NCI-H2171 (cell line): Measurements from ENCODE around the gene DLGAP4.

Source experiments
- DNase-seq: peaks from one replicate; lab custom pipeline; 2025; lab: John Stamatoyannopoulos, UW

The DLGAP4 gene

DNA sequence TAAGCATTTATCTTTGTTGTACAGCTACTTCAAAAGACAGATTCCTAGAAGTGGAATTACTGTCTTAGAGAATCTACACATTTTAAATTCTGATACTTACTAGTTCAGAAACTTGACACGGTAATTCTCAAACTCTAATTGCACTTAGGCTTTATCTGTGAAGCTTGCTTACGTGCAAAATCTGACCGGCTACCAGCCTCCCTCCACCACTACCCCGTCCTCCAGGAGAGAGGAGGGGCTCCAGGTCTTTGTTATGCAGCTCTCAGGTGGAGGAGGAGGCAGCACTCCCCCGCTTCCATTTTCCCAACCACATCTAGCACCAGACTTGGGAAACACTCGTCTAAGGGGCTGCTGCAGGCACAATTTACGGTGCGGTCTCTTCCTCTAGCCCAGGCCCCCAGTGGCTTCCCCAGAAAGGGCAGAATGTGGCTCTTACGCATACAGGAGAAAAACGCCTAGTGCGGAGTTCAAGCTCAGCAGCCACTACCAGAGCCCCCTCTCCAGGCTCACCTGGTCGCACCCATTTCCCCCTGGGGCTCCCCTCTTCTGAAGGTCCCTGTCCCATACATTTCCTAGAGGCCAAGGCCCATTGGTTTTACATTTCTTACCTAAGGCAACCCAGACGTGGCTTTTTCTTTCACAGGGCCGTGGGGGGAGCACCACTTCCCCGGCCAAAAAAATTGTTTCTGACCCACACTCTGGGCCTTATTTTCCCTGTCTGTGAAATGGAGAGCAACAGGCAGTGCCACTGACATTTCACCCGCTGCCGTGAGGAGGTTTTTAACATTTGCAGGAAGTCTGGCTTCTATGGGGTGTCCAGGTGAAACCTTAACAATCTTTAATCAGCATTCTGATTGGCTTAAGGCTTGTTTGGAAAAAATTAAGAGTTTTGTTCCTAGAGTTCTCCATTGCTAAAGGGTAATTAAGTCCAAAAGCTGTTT lies 265.7 kb downstream of the DLGAP4 start:
- no peak for DNase-seq

DNA sequence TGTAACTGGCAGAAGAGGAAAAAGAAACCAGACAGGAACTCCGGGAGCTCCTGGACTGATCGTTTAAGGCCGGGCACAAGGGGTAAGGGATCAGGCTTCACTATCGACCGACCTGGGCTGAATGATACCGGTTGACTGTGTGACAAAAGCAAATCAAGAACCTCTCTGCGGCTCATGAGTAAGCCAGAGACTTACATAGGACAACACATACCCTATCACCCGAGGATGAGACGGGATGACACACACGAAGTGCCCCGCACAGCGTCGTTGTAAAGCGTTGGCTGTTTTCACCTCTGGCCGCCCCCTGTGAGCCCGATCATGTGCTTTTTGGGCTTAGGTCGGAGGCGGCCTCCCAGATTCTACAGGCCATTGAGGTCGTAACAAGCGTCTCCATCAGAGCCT lies 266.6 kb downstream of the DLGAP4 start:
- no peak for DNase-seq

DNA sequence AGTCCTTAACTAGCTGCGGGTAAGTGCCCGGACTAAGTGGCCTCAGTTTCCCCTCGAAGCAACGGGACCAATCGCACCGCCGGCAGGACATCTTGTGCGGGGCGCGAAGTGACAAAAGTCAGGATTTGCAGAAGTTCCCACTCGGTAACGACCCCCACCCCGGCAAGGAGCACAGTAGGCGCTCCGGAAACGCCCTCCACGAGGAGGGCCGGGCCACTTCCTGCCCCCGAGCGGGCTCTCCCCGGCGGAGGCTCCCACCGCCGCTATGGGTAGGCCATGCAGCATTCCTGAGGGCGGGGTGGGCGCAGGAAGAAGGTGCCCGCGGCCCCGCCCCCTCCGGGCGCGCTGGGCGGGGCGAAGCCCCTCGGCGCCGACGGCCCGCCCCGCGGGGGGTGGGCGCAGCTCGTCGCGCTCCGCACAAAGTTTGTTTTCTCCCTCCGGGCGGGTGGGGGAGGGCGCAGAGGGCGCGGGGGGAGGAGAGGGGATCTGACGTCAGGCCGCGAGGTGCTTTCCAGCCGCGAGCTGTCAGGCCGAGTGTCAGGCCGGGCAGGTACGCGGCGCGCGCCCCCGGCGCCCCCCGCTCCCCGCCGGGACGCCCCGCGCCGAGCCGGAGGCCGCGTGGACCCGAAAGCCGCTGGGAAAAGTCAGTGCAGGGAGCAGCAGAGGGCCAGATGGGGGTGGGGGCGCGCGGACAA lies 267.1 kb downstream of the DLGAP4 start, which contains the start of gene TGIF2:
Gene TGIF2, plus strand, starts transcription at position 495 of the 695 bp plus-strand sequence. CDS start 5,178 bp downstream, outside the sequence.
- peak; percentile 76 for DNase-seq

GRCh38 chr20:36573798-36574365 lies 267.7 kb downstream of the DLGAP4 start:
- no peak for DNase-seq

DNA sequence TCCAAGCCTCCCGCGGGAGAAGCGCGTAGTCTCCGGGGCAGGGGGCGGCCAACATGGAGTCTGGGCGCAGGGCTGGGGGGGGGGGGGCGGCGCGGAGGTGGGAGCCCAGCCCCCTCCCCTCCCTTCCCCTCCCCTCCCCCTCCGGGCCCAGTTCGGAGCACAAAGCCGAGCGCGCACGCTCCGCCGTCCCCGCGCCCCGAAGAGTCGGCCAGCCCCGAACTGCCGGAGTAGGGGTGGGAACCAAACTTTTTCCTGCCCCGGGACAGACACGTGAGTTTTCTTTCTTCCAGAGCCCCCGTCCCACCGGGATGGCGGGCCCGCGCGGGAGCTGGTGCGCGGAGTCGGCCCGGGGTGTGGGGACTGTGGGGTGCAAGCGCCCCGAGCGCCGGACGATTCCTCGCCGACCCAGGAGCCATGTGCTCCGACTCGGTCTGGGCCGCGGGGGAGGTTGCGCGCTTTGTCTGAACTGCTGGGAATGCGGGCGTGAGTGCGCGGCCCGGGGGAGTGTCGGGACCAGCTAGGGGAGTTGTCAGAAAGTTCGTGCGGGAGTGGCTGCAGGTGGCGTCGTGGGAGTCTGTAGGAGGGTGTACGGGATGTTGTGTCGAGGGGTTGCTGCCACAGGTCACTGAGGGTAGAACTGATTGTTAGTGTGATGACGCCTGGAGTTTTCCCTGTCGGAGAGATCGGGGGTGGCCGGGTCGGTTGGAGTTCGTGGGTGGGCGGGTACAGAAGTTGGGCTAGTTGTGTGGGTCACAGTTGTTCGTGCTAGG lies 268.4 kb downstream of the DLGAP4 start:
- peak; percentile 26 for DNase-seq

- DNase-seq, result no peak
Observed at GRCh38 chr20:36576081-36576445, 269.9 kb downstream of the DLGAP4 start.
